SU-DHL-6 (cell line): ENCODE data around the gene SARM1.
"Not testable (repeated sequence)": the region's sequence is repeated elsewhere in the genome, so short reads cannot be mapped to it uniquely, and the experiment has no call there.

Experiments
- EZH2phosphoT487 ChIP-seq: fragments of 200-600 bp; sonication (generic), shearing (Covaris generic); conservative IDR thresholded peaks from 2 replicates; pipeline ENCODE4 v1.6.1; 2018; ENCODE audit warnings: mild to moderate bottlenecking, antibody characterized with exemption, low read length, moderate library complexity, mixed read lengths
- TF ChIP-seq, protein P1 (sequence below): fragments of 200-600 bp; sonication (generic); IDR thresholded peaks from one replicate; pipeline ENCODE4 v1.5.1; 2017; ENCODE audit warnings: antibody characterized with exemption, mild to moderate bottlenecking, low read length, moderate library complexity; ENCODE audit not compliant: insufficient read depth, poor library complexity, severe bottlenecking

DNA sequence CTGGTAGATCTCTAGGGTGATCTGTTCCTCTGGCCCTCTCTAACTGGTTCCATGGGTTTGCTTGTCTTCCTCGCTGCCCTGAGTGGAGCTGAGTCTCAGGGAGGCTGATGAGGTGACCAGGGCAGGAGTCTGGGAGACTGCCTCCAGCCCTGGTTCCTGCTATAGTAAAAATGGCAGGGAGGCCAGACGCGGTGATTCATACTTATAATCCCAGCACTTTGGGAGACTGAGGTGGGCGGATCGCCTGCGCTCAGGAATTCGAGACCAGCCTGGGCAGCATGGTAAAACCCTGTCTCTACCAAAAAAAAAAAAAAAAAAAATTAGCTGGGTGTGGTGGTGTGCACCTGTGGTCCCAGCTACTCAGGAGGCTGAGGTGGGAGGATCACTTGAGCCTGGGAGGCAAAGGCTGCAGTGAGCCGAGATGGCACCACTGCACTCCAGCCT lies 32.7 kb upstream of the SARM1 start:
- TF ChIP-seq, protein P1, sequence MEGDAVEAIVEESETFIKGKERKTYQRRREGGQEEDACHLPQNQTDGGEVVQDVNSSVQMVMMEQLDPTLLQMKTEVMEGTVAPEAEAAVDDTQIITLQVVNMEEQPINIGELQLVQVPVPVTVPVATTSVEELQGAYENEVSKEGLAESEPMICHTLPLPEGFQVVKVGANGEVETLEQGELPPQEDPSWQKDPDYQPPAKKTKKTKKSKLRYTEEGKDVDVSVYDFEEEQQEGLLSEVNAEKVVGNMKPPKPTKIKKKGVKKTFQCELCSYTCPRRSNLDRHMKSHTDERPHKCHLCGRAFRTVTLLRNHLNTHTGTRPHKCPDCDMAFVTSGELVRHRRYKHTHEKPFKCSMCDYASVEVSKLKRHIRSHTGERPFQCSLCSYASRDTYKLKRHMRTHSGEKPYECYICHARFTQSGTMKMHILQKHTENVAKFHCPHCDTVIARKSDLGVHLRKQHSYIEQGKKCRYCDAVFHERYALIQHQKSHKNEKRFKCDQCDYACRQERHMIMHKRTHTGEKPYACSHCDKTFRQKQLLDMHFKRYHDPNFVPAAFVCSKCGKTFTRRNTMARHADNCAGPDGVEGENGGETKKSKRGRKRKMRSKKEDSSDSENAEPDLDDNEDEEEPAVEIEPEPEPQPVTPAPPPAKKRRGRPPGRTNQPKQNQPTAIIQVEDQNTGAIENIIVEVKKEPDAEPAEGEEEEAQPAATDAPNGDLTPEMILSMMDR: not testable (repeated sequence)
- not testable (repeated sequence) for TF ChIP-seq EZH2phosphoT487
